HG02571 (cell line): ENCODE measurements around the gene DAB2.

Experiments
- ATAC-seq: cut with Tn5 transposase; IDR thresholded peaks from one replicate; pipeline ENCODE4 v1.9.1; 2021; ENCODE audit warnings: mild to moderate bottlenecking, moderate library complexity; ENCODE audit not compliant: unreplicated experiment

DAB2 gene

GRCh38 chr5:39394946-39395345, 29.8 kb downstream of the DAB2 start:
- no peak for ATAC-seq

GRCh38 chr5:39390945-39391344, 33.8 kb downstream of the DAB2 start:
- ATAC-seq = no peak

GRCh38 chr5:39387293-39387692, 37.5 kb downstream of the DAB2 start:
- no peak for ATAC-seq

DNA sequence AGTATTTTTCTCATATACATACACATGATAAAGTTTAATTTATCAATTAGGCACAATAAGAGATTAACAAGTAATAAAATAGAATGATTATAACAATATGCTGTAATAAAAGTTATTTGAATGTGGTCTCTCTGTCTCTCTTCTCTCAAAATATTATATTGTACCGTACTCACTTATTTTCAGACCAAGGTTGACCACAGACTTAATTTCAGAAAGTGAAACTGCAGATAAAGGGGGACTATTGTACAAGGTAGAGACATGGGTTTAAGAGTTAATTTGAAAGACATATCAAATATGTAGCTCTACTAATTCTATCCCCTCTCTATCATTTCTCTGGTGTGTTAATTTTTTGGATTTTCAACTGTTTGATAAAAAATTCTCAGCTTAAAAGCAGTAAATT, 40.5 kb downstream of the DAB2 start:
- no peak for ATAC-seq

DNA sequence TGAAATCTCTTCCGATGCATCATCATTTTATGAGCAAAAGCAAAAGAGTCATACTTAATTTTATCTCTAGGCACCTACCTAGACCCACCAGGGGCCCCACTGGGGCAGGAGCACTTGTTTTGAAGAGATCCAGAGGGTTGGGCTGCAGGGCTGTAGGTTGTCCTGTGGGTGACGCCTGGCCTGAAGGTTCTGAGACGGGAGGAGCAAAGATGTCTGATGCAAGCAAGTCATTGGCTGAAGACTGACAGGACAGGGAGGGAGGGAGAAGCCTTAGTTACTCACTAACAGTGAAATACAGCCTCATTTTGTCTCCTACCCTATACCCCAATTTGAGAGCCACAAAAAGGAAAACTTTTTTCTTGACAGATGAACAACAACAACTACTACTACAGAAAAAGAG, 43.4 kb downstream of the DAB2 start:
- ATAC-seq = no peak

DNA sequence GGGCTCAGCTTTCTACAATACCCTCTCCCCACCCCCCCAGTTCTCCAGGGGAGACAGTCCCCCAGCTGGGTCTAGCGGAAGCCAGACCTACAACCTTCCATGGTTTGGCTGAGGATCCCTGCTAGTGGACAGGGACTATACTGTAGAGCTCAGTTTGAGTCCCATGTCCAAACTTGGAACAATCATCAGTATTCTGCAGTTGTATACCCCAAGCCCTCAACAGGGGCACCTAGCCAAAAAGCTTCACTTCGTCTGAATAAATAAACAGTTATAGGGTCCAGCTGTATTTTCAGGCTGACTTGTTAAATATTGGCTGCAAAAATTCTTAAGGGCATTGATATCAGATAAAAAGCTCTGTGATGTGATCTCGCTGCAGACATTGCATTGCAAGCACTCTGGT, 45.1 kb downstream of the DAB2 start:
- no peak for ATAC-seq

DNA sequence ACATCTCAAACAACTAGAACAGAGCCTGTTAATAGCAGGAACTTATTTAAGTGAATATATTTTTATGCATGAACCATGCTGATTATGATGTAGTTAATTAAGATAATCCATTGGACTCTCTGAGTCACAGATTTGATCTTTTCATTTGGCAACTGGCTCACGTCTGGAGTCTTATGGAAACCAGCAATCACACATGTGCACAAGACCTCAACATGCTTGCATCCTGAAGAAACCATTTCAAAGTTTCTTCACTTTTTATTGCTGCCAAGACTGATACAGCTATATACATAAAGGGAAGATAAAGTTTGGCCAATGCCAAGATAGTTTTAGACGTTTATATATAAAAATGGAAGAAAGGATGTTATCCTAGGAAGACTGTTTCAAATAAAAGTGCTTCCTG, 47.2 kb downstream of the DAB2 start:
- no peak for ATAC-seq

DNA sequence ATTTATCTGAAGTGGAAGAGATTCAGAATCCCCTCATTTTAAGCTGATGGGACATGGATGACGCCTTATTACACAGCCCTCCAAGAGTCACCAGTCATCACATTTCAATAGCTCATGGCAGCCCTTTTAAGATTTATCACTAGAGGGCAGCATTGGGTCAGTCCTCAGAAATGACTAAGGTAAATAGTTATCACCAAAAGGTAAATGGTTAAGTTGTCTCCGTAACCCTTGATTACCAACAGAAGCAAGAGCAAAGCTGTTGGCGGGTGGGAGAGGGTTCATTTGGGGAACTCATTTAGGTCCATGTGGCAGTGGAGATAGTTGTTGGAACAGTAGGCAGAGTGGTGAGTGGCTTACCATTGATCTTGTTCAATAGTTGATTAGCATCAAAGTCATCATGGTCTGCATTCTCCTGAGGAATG, 48.5 kb downstream of the DAB2 start:
- ATAC-seq = peak; percentile 65

DNA sequence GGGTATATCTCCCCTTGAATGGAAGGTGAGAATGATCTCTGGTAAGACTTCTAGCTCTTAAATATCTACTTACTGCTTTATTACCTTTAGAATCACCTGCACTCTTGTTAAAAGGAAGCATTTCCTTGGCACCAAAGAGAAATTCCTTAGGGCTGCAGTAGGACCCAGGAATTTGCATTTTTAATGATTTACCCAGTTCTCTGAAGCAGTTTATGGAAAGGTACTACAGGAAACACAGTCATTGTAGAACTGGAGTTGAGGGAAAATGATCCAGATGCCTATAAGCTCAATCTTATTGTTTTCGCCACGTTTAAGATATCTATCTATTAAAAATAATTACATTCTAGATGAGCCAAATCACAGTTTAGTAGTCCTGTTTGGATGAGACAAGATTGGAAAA, 51.0 kb downstream of the DAB2 start:
- no peak for ATAC-seq

GRCh38 chr5:39371367-39371635, 53.5 kb downstream of the DAB2 start:
- no peak for ATAC-seq

DNA sequence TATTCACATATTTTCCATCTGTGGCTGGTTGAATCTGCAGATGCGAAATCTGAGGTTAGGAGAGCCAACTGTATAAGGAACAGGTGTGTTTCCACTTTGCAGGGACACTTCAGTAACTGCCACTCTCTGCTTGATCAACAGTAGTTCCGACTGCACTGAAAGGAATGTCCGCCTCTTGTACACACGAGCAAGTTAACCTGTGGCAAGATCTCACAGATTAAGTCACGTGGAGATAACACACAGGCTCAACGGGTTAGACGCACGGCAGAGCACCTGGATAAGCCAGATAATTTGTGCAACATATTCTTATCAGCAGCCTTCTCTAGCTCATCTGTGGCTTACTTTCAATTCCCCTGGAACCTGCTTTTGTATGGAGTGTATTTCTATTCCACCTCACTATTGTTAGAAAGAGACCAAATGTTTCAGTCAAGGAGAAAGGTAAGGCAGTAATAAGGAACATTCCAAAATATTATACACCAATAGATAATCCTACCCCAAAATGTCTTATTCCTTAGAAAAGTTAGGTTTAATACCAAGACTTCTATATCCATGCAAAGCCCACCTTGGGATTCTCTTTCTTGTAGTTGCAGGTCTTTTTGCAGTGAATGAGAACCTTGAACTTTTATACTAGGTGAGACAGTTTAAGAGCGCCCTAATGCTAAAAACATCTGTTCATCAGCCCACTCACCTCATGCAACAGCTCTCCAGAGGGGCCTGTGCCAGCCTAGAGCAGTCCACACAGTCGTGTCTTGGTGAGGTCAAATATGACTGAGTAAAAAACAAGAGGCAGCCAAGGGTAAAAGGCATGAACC, 54.0 kb downstream of the DAB2 start:
- no peak for ATAC-seq

- no peak for ATAC-seq
These were observed 55.5 kb downstream of the DAB2 start for GRCh38 chr5:39369123-39369815.

DNA sequence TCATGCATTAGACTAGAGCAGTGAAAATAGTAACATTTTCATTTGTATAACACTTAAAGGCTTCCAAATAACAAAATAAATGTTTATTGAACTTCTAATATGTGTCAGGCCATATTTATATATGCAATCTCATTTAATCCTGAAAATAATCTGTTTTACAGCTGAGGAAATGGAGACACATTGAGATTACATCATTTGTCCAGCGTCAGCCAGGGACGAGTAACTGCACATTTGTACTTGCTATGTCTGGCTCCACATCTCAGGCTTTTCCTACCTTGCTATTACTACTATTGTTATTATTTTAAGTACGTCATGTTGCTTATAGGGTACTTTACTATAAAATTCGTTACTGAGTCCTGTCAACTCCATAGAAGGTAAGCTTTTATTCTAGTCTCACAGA, 56.7 kb downstream of the DAB2 start:
- no peak for ATAC-seq

DNA sequence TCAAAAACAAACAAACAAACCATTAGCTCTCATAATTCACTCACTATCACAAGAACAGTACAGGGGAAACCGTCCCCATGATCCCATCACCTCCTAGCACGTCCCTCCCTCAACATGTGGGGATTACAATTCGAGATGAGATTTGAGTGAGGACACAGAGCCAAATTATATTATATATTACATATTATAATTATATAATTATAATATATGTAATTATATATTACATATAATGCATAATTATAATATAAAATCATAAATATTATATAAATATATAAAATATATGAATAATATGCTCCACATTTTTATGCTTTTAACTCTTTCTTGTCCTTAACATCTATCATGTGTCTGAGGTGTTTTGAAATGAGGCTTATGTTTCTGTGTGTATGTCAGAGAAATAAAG, 57.1 kb downstream of the DAB2 start:
- ATAC-seq = no peak

GRCh38 chr5:39364367-39364766, 60.4 kb downstream of the DAB2 start, which contains the start of gene C9:
Gene C9 (minus strand): TSS chr5:39364495. CDS start chr5:39364464, 31 bp downstream.
- no peak for ATAC-seq

- ATAC-seq = no peak
These were observed 61.6 kb downstream of the DAB2 start for GRCh38 chr5:39363217-39363616.

- no peak for ATAC-seq
These were observed 62.1 kb downstream of the DAB2 start for GRCh38 chr5:39362646-39363045.

- ATAC-seq = no peak
These were observed 63.5 kb downstream of the DAB2 start for GRCh38 chr5:39361306-39361705.

GRCh38 chr5:39360471-39361111, 64.2 kb downstream of the DAB2 start:
- ATAC-seq = no peak

DNA sequence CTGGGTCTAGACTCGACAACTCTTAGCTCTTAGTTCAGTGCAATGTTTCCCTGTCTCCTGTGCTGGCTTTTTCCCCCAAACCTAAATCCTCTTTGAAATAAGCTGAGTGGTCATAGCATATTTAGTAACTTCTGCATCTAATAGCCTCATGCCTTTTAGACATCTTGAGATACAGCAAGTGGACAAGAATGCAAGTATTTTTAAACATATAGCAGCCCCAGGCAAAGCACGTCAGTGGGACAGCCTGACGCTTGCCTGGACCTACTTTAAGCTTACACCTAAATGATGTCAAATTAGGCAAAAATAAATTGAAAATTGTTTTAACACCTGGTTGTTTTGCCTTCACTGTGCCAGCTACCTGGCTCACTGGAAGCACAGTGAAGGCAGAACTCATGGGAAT, 68.5 kb downstream of the DAB2 start:
- ATAC-seq = no peak

GRCh38 chr5:39355324-39355723, 69.5 kb downstream of the DAB2 start:
- no peak for ATAC-seq

- ATAC-seq = no peak
These were observed 70.9 kb downstream of the DAB2 start for GRCh38 chr5:39353717-39354399.
